ENCODE measurements around the gene TGFBR3. TPM values are rescaled to one million over a fixed set of nuclear protein-coding genes. Genes with fewer than 3 reads are reported as not detected.

The TGFBR3 gene
- total RNA-seq, 1 experiment from 2014 or later = 3.1 TPM

- H3K27me3 ChIP-seq (replicated peaks; ENCODE audit: insufficient read depth, low read depth, low read length, poor library complexity) = no peaks in the 10 kb centered on the region
- no peaks in the 10 kb centered on the region for H3K9me3 ChIP-seq (ENCODE audit: low read depth, low read length, poor library complexity, severe bottlenecking)
- POLR2A ChIA-PET (ENCODE audit: low non-redundant PET) = no interaction called here
- TF ChIP-seq, protein P1, sequence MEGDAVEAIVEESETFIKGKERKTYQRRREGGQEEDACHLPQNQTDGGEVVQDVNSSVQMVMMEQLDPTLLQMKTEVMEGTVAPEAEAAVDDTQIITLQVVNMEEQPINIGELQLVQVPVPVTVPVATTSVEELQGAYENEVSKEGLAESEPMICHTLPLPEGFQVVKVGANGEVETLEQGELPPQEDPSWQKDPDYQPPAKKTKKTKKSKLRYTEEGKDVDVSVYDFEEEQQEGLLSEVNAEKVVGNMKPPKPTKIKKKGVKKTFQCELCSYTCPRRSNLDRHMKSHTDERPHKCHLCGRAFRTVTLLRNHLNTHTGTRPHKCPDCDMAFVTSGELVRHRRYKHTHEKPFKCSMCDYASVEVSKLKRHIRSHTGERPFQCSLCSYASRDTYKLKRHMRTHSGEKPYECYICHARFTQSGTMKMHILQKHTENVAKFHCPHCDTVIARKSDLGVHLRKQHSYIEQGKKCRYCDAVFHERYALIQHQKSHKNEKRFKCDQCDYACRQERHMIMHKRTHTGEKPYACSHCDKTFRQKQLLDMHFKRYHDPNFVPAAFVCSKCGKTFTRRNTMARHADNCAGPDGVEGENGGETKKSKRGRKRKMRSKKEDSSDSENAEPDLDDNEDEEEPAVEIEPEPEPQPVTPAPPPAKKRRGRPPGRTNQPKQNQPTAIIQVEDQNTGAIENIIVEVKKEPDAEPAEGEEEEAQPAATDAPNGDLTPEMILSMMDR (conservative IDR thresholded peaks at IDR 0.05; ENCODE audit: low read depth, low read length) = no peak
- TF ChIP-seq EZH2 (IDR thresholded peaks at IDR 0.05; ENCODE audit: borderline replicate concordance, low read depth, low read length, poor library complexity, severe bottlenecking) = no peak
- CTCF ChIA-PET = no interaction called here
- no peak overlapping the region for H3K27ac ChIP-seq (ENCODE audit: low read depth, low read length, poor library complexity, severe bottlenecking)
- no peaks in the 10 kb centered on the region for H3K36me3 ChIP-seq (ENCODE audit: insufficient read depth, low read length, poor library complexity, severe bottlenecking)
- no peak overlapping the region for H3K4me3 ChIP-seq (ENCODE audit: low read depth, low read length, poor library complexity, severe bottlenecking)
- intact Hi-C loops (cut with micrococcal nuclease; ENCODE audit: unreplicated experiment) = no loop called here
- no peaks in the 10 kb centered on the region for H3K4me1 ChIP-seq (ENCODE audit: insufficient read depth, low read length, poor library complexity, severe bottlenecking)
- no peak for DNase-seq (ENCODE audit: low spot score)
- no TSS peak for BruUV-seq (replicated peaks)
These were observed 209.9 kb downstream of the TGFBR3 start for GRCh38 chr1:91676030-91676429.

- Histone ChIP-seq H3K4me3 (ENCODE audit: low read depth, low read length, poor library complexity, severe bottlenecking) (no peak overlapping the region), H3K27ac (ENCODE audit: low read depth, low read length, poor library complexity, severe bottlenecking) (no peak overlapping the region), H3K9me3 (ENCODE audit: low read depth, low read length, poor library complexity, severe bottlenecking) (no peaks in the 10 kb centered on the region), H3K27me3 (replicated peaks; ENCODE audit: insufficient read depth, low read depth, low read length, poor library complexity) (no peaks in the 10 kb centered on the region), H3K36me3 (ENCODE audit: insufficient read depth, low read length, poor library complexity, severe bottlenecking) (no peaks in the 10 kb centered on the region), H3K4me1 (ENCODE audit: insufficient read depth, low read length, poor library complexity, severe bottlenecking) (no peaks in the 10 kb centered on the region)
- intact Hi-C loops (cut with micrococcal nuclease; ENCODE audit: unreplicated experiment) = no loop called here
- no TSS peak for BruUV-seq (replicated peaks)
- CTCF ChIA-PET = no interaction called here
- TF ChIP-seq, protein P1 (conservative IDR thresholded peaks at IDR 0.05; ENCODE audit: low read depth, low read length) = no peak
- no peak for TF ChIP-seq EZH2 (IDR thresholded peaks at IDR 0.05; ENCODE audit: borderline replicate concordance, low read depth, low read length, poor library complexity, severe bottlenecking)
- DNase-seq (ENCODE audit: low spot score) = no peak
- POLR2A ChIA-PET (ENCODE audit: low non-redundant PET) = no interaction called here
These were observed 211.8 kb downstream of the TGFBR3 start for GRCh38 chr1:91674107-91674506.

- no peaks in the 10 kb centered on the region for H3K9me3 ChIP-seq (ENCODE audit: low read depth, low read length, poor library complexity, severe bottlenecking)
- BruUV-seq (replicated peaks) = no TSS peak
- no peaks in the 10 kb centered on the region for H3K4me1 ChIP-seq (ENCODE audit: insufficient read depth, low read length, poor library complexity, severe bottlenecking)
- H3K27ac ChIP-seq (ENCODE audit: low read depth, low read length, poor library complexity, severe bottlenecking) = no peak overlapping the region
- POLR2A ChIA-PET (ENCODE audit: low non-redundant PET) = no interaction called here
- no peaks in the 10 kb centered on the region for H3K27me3 ChIP-seq (replicated peaks; ENCODE audit: insufficient read depth, low read depth, low read length, poor library complexity)
- TF ChIP-seq, protein P1 (conservative IDR thresholded peaks at IDR 0.05; ENCODE audit: low read depth, low read length) = no peak
- no peak for TF ChIP-seq EZH2 (IDR thresholded peaks at IDR 0.05; ENCODE audit: borderline replicate concordance, low read depth, low read length, poor library complexity, severe bottlenecking)
- DNase-seq (ENCODE audit: low spot score) = no peak
- CTCF ChIA-PET = no interaction called here
- H3K36me3 ChIP-seq (ENCODE audit: insufficient read depth, low read length, poor library complexity, severe bottlenecking) = no peaks in the 10 kb centered on the region
- no peak overlapping the region for H3K4me3 ChIP-seq (ENCODE audit: low read depth, low read length, poor library complexity, severe bottlenecking)
- intact Hi-C loops (cut with micrococcal nuclease; ENCODE audit: unreplicated experiment) = no loop called here
These were observed 212.3 kb downstream of the TGFBR3 start for GRCh38 chr1:91673613-91674012.

All from A673 (cell line).